Measurements from ENCODE around the gene SUCLA2.

DNA sequence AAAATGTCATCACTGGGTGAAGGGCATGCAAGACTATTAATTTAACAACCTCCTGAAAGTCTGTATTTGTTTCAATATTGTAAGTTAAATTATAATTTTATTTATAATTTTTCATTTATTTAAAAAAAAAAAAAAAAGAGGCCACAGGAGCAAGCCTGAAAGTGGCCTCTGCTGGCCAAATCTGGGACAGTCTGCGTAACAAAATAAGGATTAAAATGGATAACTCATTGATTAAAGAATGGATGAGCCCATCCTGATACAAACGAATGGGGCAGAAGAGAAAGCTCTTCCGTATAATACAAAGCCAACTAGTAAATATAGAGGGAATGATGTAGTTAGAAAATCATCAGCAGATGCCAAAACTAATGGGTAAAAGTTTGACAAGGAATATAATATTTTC lies 36.2 kb downstream of the SUCLA2 start:
- TF ChIP-seq, protein P1, sequence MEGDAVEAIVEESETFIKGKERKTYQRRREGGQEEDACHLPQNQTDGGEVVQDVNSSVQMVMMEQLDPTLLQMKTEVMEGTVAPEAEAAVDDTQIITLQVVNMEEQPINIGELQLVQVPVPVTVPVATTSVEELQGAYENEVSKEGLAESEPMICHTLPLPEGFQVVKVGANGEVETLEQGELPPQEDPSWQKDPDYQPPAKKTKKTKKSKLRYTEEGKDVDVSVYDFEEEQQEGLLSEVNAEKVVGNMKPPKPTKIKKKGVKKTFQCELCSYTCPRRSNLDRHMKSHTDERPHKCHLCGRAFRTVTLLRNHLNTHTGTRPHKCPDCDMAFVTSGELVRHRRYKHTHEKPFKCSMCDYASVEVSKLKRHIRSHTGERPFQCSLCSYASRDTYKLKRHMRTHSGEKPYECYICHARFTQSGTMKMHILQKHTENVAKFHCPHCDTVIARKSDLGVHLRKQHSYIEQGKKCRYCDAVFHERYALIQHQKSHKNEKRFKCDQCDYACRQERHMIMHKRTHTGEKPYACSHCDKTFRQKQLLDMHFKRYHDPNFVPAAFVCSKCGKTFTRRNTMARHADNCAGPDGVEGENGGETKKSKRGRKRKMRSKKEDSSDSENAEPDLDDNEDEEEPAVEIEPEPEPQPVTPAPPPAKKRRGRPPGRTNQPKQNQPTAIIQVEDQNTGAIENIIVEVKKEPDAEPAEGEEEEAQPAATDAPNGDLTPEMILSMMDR (IDR thresholded peaks at IDR 0.05): no peak
- no peak for TF ChIP-seq EP300 (IDR thresholded peaks at IDR 0.05)

Data from tibial nerve (tissue), 4 donors.